Measurements from ENCODE around the gene RPS10.

RPS10 gene

GRCh38 chr6:34425498-34426410 lies at the start of gene RPS10:
TSS of gene RPS10 (minus strand) at chr6:34426069. CDS start at chr6:34425221, 848 bp downstream.
- peak; percentile 92 for DNase-seq

DNA sequence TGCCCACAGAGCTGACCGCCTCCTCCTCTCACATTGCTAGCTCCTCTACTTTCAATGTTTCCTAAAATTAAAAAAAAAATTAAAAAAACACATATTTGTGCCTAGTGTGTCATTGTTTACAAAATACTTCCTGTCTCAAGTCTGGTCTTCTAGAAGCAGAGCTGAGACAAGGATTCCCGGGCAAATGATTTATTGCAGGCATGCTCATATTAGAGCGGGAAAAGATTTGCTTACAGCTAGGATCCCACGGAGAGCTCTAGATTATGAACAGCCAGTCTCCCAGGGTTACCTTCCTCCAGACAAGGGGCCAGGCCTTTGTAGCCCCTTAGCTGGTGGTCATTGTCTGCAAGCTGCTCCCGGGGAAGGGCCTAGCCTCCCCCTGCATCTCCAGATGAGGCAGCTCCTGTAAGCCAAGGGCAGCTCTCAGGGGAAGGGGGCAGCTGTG lies 49.4 kb upstream of the RPS10 start:
- DNase-seq: no peak

DNA sequence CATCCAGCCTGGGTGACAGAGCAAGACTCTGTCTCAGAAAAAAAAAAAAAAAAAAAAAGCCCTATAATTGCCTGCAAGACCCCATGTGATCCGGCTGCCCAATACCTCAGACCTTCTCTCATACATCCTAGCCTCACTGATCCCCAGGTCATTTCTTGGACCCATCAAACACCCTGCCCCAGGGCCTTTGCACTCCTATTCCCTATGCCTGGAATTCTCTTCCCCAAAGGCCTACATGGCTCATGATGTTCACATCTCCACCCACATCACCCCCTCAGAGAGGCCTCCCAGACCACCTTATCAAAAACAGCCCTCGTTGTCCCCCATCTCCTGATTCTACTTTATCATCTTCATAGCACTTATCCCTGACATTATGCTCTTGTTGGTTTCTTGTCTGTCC lies 48.9 kb upstream of the RPS10 start:
- no peak for DNase-seq

DNA sequence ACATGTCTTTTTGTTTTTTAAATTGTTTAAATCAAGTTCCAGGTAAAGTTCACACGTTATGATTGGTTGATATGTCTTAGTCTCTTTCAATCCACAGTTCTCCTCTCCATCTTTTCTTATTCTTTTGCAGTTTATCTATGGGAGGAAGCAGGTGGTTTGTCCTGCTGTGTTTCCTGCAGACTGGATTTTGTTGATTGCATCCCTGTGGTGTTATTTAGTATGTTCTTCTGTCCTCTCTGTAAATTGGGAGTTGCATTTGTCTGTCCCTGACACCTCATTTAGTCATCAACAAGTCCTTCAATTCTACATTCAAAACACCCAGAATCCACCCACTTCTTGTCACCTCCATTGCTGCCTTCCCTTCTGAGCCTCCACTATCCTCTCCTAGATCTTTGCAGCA lies 48.1 kb upstream of the RPS10 start:
- no peak for DNase-seq

DNA sequence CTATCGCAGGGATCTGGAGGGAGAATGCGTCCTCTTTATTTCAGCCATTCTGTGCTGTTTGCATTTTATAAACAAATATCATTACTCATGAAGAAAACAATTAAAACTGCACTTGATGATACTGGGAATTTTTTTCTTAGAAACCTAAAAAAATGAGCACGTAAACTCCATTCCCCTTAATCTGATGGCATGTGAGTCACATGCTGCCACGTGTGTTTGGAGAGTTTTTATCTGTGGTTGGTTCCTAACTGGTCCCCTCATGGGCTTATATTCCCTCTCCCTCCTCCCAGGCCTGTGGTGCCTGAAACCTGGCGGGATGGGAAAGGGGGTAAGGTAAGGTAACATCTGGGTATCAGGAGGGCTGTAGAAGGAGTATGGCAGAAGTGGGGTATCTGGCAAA lies 46.6 kb upstream of the RPS10 start:
- DNase-seq: no peak

- no peak for DNase-seq
Observed at GRCh38 chr6:34469499-34469898, 43.6 kb upstream of the RPS10 start.

DNA sequence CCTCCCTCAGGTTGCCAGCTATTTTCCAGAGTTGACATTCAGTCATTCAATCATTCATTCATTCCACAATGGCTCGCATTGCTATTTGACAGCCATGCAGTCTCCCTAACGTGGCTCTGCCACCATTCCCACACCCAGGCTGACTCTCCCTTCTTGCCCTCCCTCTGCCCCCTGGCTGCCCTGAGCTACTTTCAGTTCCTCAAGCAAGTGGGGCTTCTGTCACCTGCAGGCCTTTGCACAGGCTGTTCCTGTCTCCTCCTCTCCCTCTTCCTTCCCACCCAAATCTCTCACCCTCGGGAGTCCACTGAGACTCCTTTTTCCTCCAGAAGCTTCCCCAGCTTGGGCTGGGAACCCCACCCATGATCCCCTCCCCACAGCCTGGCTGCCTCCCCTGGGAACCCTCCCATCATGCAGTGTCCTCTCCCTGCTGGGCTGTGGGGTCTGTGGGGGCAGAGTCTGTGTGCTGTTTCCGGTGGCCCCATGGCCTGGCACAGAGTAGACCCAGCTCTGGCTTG lies 42.6 kb upstream of the RPS10 start:
- DNase-seq: no peak

DNA sequence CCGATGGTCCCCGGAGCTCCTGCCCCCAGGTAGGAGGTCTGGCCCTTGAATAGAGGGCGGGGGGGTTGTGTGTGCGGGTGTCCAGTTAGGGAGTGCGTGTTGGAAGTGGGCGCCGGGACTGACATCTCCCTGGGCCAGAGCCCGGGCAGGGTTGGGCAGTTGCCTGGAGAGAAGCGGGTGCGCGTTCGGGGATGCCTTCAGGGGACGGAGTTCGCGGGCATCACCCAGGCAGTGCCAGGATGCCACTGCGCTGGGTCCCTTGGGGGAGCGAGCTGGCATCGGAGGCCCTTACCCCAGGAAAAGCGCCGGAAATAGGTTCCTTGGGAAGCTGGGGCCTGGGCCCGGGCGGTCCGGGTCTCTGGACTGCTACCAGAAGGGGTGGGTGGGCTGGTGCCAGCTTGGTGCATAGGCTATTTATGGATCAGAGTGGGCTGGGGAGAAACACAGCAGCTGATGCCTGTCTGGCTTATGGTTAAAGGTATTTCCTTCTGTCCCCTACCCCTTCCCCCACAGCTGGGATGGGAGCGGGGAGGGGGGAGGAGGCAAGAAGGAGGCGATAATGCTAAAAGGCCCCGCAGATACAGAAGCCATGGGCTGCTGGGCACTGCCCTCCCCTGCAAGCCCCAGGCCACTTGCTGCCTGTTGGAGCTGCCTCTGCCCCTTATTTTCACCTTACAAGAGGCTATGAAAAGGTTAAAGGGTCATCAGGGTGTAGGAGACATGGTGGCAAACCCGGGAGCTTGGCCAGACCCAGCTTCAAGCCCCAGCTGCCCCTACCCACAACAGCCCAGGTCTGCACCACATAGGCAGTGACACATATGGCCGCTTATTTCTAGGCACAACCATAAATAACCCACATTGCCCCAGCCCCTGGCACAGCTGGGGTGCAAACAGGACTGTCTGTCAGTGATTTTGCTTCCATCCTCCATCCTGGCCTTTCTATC lies 40.6 kb upstream of the RPS10 start:
- no peak for DNase-seq

GRCh38 chr6:34465531-34466241 lies 39.8 kb upstream of the RPS10 start, which contains the start of gene PACSIN1:
TSS of gene PACSIN1 (plus strand) at chr6:34466076. CDS start at chr6:34526306, 60,230 bp downstream.
- DNase-seq: peak; percentile 63

DNA sequence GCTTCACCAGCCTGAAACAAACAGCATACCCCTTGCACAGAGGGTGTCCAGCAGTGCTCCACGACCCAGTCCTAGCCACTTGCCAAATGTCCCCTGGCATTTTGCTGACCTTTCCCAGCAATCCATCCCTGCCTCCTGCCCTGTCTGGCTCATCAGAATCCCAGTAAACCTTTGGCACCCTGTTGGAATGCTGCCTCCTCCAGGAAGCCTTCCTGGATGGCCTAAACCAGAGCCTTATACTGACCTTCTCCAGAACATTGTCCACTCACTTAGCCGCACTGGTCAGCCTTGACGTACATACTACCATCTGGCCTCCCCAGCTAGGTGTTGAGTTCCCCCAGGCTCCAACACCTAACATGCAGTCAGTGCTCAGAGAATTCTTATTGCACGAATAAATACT lies 38.0 kb upstream of the RPS10 start:
- DNase-seq: no peak

- no peak for DNase-seq
Observed at GRCh38 chr6:34463299-34463698, 37.4 kb upstream of the RPS10 start.

- DNase-seq: peak; percentile 12
Observed at GRCh38 chr6:34462551-34462971, 36.7 kb upstream of the RPS10 start.

- no peak for DNase-seq
Observed at GRCh38 chr6:34462010-34462409, 36.1 kb upstream of the RPS10 start.

GRCh38 chr6:34460796-34461507 lies 35.1 kb upstream of the RPS10 start:
- DNase-seq: no peak

GRCh38 chr6:34459899-34460593 lies 34.2 kb upstream of the RPS10 start:
- peak; percentile 17 for DNase-seq

- no peak for DNase-seq
Observed at GRCh38 chr6:34457742-34458735, 32.2 kb upstream of the RPS10 start.

GRCh38 chr6:34457382-34457741 lies 31.5 kb upstream of the RPS10 start:
- DNase-seq: no peak

DNA sequence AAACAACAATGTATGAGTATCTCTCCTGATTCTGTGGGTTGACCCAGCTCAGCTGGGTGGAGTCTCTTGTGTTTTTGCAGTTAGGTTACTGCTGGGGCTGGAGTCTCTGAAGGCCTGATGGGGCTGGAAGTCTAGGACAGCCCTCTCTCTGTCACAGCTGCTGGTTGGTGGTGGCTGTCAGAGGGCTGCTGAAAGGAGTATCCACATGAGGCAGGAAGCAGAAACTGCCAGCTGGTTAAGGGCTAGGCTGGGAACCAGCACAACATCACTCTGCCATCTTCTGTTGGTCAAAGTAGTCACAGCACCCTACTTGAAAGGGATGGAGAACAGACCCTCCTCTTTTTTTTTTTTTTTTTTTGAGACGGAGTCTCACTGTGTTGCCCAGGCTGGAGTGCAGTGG lies 30.0 kb upstream of the RPS10 start:
- no peak for DNase-seq

- no peak for DNase-seq
Observed at GRCh38 chr6:34451192-34451591, 25.3 kb upstream of the RPS10 start.

DNA sequence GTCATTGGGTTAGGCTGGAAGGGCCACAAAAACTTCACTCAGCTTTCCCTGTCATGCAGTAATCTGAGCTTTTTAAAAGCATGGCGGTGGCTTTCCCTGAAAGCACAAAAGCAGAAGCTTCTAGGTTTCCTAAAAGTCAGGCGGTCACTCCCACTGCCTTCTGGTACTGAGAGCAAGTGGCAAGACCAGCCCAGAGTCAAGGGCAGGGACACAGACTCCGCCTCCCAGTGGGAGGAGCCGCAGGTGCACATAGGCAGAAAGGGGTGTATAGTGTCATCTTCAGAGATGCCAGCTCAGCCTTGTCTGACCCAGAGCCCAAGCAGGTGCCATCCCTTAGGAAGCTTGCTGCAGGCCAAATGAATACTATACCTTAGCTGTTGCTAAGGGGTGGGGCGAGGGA lies 22.0 kb upstream of the RPS10 start:
- DNase-seq: no peak

Data from NCI-H1105 treated with DMSO at 0.1 percent for 48 hours (cell line).